Measurements from ENCODE around the gene SELENOW.
"Not testable (repeated sequence)": the region's sequence is repeated elsewhere in the genome, so short reads cannot be mapped to it uniquely, and the experiment has no call there.

DNA sequence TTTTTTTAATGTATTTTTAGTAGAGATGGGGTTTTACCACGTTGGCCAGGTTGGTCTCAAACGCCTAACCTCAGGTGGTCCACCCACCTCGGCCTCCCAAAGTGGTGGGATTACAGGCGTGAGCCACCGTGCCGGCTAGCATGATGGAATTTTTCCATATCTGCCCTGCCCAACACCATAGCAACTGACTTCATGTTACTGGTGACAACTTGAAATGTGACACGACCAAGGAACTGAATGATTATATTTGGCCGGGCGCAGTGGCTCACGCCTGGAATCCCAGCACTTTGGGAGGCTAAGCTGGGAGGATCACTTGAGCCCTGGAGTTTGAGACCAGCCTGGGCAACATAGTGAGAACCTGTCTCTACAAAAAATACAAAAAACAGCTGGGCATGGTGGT is 8.8 kb downstream of the SELENOW start:
- TF ChIP-seq, protein P1, sequence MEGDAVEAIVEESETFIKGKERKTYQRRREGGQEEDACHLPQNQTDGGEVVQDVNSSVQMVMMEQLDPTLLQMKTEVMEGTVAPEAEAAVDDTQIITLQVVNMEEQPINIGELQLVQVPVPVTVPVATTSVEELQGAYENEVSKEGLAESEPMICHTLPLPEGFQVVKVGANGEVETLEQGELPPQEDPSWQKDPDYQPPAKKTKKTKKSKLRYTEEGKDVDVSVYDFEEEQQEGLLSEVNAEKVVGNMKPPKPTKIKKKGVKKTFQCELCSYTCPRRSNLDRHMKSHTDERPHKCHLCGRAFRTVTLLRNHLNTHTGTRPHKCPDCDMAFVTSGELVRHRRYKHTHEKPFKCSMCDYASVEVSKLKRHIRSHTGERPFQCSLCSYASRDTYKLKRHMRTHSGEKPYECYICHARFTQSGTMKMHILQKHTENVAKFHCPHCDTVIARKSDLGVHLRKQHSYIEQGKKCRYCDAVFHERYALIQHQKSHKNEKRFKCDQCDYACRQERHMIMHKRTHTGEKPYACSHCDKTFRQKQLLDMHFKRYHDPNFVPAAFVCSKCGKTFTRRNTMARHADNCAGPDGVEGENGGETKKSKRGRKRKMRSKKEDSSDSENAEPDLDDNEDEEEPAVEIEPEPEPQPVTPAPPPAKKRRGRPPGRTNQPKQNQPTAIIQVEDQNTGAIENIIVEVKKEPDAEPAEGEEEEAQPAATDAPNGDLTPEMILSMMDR (conservative IDR thresholded peaks at IDR 0.05; ENCODE audit: low read depth, low read length) = not testable (repeated sequence)
- not testable (repeated sequence) for TF ChIP-seq BHLHE40 (IDR thresholded peaks at IDR 0.05; ENCODE audit: low read depth, low read length); POLR2A (IDR thresholded peaks at IDR 0.05; ENCODE audit: low read depth, low read length); RAD21 (IDR thresholded peaks at IDR 0.05; ENCODE audit: low read length); SMC3 (IDR thresholded peaks at IDR 0.05; ENCODE audit: low read depth, low read length); CHD1 (IDR thresholded peaks at IDR 0.05; ENCODE audit: low read depth, low read length); RCOR1 (IDR thresholded peaks at IDR 0.05; ENCODE audit: insufficient replicate concordance, low read length); FOS (IDR thresholded peaks at IDR 0.05; ENCODE audit: low read depth, low read length)
- TF ChIP-seq, protein P2, sequence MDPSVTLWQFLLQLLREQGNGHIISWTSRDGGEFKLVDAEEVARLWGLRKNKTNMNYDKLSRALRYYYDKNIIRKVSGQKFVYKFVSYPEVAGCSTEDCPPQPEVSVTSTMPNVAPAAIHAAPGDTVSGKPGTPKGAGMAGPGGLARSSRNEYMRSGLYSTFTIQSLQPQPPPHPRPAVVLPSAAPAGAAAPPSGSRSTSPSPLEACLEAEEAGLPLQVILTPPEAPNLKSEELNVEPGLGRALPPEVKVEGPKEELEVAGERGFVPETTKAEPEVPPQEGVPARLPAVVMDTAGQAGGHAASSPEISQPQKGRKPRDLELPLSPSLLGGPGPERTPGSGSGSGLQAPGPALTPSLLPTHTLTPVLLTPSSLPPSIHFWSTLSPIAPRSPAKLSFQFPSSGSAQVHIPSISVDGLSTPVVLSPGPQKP (IDR thresholded peaks at IDR 0.05; ENCODE audit: borderline replicate concordance, low read depth, low read length) = not testable (repeated sequence)
- TF ChIP-seq, protein P3, sequence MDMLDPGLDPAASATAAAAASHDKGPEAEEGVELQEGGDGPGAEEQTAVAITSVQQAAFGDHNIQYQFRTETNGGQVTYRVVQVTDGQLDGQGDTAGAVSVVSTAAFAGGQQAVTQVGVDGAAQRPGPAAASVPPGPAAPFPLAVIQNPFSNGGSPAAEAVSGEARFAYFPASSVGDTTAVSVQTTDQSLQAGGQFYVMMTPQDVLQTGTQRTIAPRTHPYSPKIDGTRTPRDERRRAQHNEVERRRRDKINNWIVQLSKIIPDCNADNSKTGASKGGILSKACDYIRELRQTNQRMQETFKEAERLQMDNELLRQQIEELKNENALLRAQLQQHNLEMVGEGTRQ (IDR thresholded peaks at IDR 0.05; ENCODE audit: low read depth, low read length) = not testable (repeated sequence)

All from IMR-90 (cell line).